ENCODE data around the gene ATG2A. TPM values are rescaled to one million over a fixed set of nuclear protein-coding genes. Genes with fewer than 3 reads are reported as not detected.

ATG2A gene
- polyA plus RNA-seq, 2 donors = 10.4 to 11.4 TPM

DNA sequence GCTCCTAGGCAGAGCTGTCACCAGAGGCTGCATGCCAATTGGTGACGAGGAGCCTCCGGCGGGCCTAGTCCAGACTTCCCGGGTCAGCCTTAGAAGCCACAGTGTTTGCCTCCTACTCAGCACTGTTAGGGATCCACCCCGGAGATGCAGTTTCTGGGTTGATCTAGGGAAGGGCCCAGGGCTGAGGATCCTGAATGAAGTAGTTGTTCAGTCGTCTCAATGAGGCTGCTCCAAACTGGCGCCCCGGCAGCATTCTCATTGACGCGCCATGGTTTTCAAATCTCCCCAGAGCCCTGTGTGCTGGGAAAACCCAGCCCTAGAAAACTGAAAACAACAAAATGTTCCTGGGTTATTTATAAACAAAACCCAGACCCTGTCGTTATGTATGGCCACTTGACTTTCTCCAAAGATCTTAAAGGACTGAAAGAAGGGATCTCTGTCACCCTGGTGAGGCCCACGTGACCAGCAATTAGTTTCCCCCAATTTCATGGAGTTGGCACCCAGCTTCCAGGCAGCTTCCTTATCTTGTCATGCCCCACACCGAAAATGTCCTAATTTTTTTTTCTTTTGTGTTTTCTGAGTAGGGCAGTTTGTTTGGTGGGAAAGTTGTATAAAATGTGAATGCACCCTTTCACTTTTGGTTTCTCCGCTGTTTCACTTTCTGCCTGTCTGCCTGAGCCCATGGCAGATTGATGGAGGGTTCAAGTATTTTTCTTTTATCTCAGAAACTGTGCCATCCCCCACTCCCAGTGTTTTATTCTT, 36.6 kb downstream of the ATG2A start:
- 75 to 76% methylated on average over 14 of the region's 14 CpGs for WGBS, 2 donors
- Histone ChIP-seq H3K4me1 (ENCODE audit: control insufficient read depth in 2 of 2, insufficient read depth in 2 of 2, low read length in 1 of 2) (peaks cover 4 to 23% of the 10 kb centered on the region in 2 donors), H3K36me3 (ENCODE audit: control insufficient read depth in 2 of 2, insufficient read depth in 2 of 2, low read length in 1 of 2) (no peaks in the 10 kb centered on the region), H3K4me3 (ENCODE audit: low read depth in 1 of 2, low read length in 2 of 2) (no peak overlapping the region), H3K9me3 (ENCODE audit: control insufficient read depth in 2 of 2, insufficient read depth in 1 of 2, low read depth in 1 of 2, low read length in 1 of 2) (no peaks in the 10 kb centered on the region), H3K27me3 (ENCODE audit: control insufficient read depth in 1 of 2, insufficient read depth in 2 of 2, low read length in 2 of 2) (no peaks in the 10 kb centered on the region), H3K27ac (ENCODE audit: low read depth in 2 of 2, low read length in 1 of 2) (peak overlapping the region in 1 of 2 donors; percentile 52)

DNA sequence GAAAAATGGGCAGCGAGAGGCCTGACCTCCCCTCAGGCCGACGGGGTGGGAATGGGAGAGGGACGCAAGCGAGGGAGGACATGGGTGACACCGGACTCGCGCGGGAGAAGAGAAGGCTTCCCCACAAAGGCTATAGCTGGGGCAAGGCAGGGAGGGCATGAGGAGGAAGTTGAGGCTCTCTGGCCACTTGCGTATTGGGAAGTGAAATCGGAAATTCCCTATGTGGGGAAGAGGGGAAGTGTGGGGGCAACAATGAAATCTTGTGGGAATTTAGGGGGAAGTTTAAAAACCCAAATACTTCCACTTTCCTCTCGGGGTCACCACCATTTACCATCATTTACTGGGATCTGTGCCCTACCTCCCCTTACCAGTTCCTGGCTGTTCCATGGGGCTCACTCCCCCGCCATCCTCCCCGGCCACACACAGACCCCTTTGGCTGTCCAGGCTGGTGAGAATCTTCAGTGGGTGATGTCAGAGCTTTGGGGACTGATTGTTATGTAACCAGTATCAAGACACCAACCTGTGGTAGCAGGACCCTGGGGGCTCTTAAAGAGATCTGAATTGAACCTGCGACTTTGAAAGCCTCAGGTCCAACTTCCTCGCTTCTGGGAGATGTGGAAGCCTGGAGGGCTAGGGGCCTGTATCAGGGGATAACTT, 37.6 kb downstream of the ATG2A start:
- 18 to 19% methylated on average over 16 of the region's 16 CpGs for WGBS, 2 donors
- H3K36me3 ChIP-seq (ENCODE audit: control insufficient read depth in 2 of 2, insufficient read depth in 2 of 2, low read length in 1 of 2) = peaks cover 0 to 2% of the 10 kb centered on the region in 2 donors

DNA sequence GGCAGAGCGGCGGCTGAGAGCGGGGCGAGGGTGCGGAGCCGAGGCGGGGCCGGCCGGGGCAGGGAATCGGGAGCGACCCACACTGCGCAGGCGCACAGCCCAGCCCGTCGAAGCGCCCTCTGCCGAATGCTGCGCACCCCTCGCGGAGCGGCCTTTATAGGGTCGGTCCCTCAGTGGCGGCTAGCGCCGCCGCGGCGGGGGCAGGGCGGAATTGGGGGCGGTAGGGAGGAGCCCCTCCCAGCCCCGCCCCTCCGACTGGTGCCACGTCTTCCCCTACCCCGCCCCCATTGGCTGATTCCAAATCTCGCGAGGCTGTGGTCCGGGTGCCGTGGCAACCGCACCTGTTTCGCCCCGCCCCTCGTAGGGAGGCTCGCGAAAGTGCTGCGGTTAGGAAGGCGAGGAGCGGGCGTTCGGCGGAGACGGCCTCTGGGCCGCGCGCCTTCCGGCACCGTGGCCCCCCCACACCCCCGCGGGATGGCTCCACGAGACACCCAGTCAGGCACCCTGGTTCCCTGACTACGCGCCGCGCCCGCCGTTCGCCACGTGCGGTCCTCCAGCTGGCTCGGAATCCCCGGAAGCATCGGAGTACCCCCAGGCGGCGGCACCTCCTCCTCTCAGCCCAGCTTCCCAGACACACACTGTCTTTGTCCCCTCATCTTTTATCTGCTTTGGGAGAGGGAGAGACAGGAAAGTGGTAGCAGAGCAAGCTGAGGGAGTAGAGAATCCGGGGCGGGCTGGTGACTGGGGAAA, 38.3 kb downstream of the ATG2A start, which contains the start of gene EHD1:
EHD1 (minus strand) TSS at position 128 of the 750 bp plus-strand sequence. CDS start 157 bp downstream, outside the sequence.
- Histone ChIP-seq H3K36me3 (ENCODE audit: control insufficient read depth in 2 of 2, insufficient read depth in 2 of 2, low read length in 1 of 2) (peaks cover 0 to 4% of the 10 kb centered on the region in 2 donors), H3K27ac (ENCODE audit: low read depth in 2 of 2, low read length in 1 of 2) (peak within 1 kb of the TSS; percentile 89 to 90), H3K4me3 (ENCODE audit: low read depth in 1 of 2, low read length in 2 of 2) (peak within 1 kb of the TSS; percentile 77 to 97), H3K9me3 (ENCODE audit: control insufficient read depth in 2 of 2, insufficient read depth in 1 of 2, low read depth in 1 of 2, low read length in 1 of 2) (no peaks in the 10 kb centered on the region), H3K4me1 (ENCODE audit: control insufficient read depth in 2 of 2, insufficient read depth in 2 of 2, low read length in 1 of 2) (peaks cover 4 to 23% of the 10 kb centered on the region in 2 donors), H3K27me3 (ENCODE audit: control insufficient read depth in 1 of 2, insufficient read depth in 2 of 2, low read length in 2 of 2) (no peaks in the 10 kb centered on the region)
- 0% methylated on average over 62 to 75 of the region's 75 CpGs for WGBS, 2 donors

More for the DNA sequence above, 37.6 kb downstream of the ATG2A start:
- peaks cover 4 to 23% of the 10 kb centered on the region in 2 donors for H3K4me1 ChIP-seq (ENCODE audit: control insufficient read depth in 2 of 2, insufficient read depth in 2 of 2, low read length in 1 of 2)
- H3K27me3 ChIP-seq (ENCODE audit: control insufficient read depth in 1 of 2, insufficient read depth in 2 of 2, low read length in 2 of 2) = no peaks in the 10 kb centered on the region
- H3K9me3 ChIP-seq (ENCODE audit: control insufficient read depth in 2 of 2, insufficient read depth in 1 of 2, low read depth in 1 of 2, low read length in 1 of 2) = no peaks in the 10 kb centered on the region
- peak overlapping the region; percentile 77 to 88 for H3K4me3 ChIP-seq (ENCODE audit: low read depth in 1 of 2, low read length in 2 of 2)
- peak overlapping the region; percentile 87 to 89 for H3K27ac ChIP-seq (ENCODE audit: low read depth in 2 of 2, low read length in 1 of 2)

DNA sequence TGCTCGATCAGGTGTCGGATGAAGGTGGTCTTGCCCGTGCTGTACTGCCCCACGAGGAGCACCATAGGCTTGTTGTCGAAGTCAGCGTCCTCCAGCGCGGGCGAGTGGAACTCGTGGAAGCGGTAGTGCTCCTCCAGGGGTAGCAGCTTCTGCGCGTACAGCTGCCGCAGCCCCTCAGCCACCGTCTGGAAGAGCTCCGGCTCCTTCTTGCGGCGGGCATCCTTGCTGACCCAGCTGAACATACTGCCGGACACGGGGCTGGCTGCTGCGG, 38.9 kb downstream of the ATG2A start:
- WGBS, 2 donors = 0% methylated on average over 21 of the region's 21 CpGs
- H3K27me3 ChIP-seq (ENCODE audit: control insufficient read depth in 1 of 2, insufficient read depth in 2 of 2, low read length in 2 of 2) = no peaks in the 10 kb centered on the region

DNA sequence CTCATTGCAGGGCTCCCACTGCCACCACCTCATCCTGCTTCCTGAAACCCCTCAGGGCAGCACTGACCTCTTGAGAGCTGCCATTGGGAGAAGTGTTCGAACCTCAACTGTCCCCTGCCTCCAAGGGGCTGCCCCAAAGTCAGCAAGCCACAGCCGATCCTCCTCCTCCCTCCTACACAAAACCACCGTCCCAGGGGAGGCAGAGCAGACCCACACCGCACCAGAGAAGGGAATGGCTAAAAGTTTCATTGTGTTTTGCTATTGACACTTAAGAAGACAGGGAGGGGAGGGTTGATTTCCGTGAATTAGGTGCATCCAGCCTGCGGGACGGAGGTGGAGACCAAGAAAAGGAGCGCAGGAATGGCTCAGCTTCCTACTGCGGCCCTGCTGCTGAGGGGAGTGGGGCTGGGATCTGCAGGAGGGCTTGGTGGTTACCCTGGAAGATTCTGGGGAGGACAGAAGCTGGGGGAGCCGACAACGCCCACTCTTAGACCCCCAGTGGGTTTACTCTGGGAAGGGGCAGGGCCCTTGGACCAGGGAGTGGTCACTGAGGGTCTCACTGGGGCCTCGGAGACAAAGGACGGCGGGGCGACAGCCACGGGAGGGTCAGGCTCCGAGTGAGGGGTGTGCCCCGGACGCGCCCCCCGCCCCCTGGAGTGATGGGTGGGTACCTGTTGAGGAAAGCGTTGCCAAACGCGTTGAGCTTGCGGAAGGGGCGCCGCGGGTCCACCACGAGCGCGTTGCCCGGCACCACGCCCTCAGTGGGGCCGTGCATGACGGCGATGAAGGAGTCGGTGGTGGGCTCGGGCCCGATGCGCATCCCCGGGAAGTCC, 39.4 kb downstream of the ATG2A start:
- Histone ChIP-seq H3K36me3 (ENCODE audit: control insufficient read depth in 2 of 2, insufficient read depth in 2 of 2, low read length in 1 of 2) (peaks cover under 1 to 13% of the 10 kb centered on the region in 2 donors), H3K9me3 (ENCODE audit: control insufficient read depth in 2 of 2, insufficient read depth in 1 of 2, low read depth in 1 of 2, low read length in 1 of 2) (no peaks in the 10 kb centered on the region), H3K27ac (ENCODE audit: low read depth in 2 of 2, low read length in 1 of 2) (peak overlapping the region; percentile 84 to 90), H3K27me3 (ENCODE audit: control insufficient read depth in 1 of 2, insufficient read depth in 2 of 2, low read length in 2 of 2) (no peaks in the 10 kb centered on the region), H3K4me3 (ENCODE audit: low read depth in 1 of 2, low read length in 2 of 2) (peak overlapping the region; percentile 77 to 97), H3K4me1 (ENCODE audit: control insufficient read depth in 2 of 2, insufficient read depth in 2 of 2, low read length in 1 of 2) (peaks cover 4 to 23% of the 10 kb centered on the region in 2 donors)
- 0 to 2% methylated on average over 41 of the region's 41 CpGs for WGBS, 2 donors

More for the DNA sequence above, 38.9 kb downstream of the ATG2A start:
- Histone ChIP-seq H3K36me3 (ENCODE audit: control insufficient read depth in 2 of 2, insufficient read depth in 2 of 2, low read length in 1 of 2) (peaks cover 0 to 7% of the 10 kb centered on the region in 2 donors), H3K4me3 (ENCODE audit: low read depth in 1 of 2, low read length in 2 of 2) (peak overlapping the region; percentile 77 to 97), H3K9me3 (ENCODE audit: control insufficient read depth in 2 of 2, insufficient read depth in 1 of 2, low read depth in 1 of 2, low read length in 1 of 2) (no peaks in the 10 kb centered on the region), H3K4me1 (ENCODE audit: control insufficient read depth in 2 of 2, insufficient read depth in 2 of 2, low read length in 1 of 2) (peaks cover 4 to 23% of the 10 kb centered on the region in 2 donors), H3K27ac (ENCODE audit: low read depth in 2 of 2, low read length in 1 of 2) (peak overlapping the region; percentile 84 to 90)

DNA sequence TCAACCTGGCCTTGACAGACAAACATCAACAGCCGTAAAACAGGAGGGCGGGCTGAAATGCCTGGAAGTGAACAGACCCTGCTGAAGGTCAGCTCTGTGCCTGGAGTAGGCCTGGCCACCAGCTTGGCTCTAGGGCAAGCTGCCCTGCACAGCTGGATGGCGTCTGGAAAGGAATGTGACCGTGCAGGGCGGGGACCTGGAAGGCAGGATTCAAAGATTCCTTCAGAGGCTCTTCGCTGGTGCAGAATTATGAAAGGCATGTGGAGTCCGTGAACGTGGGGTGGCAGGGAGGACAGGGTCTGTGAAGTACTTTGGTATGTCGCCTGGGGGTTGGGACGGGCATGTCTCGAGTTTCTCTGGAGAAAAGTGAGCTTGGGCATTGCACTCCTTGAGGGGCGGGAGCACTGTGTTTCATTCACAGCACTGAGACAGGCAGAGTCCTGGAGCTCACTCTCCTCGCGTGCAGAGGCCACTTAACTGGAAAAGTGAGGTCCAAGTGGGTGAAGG, 40.1 kb downstream of the ATG2A start:
- Histone ChIP-seq H3K27ac (ENCODE audit: low read depth in 2 of 2, low read length in 1 of 2) (peak overlapping the region; percentile 84 to 90), H3K9me3 (ENCODE audit: control insufficient read depth in 2 of 2, insufficient read depth in 1 of 2, low read depth in 1 of 2, low read length in 1 of 2) (no peaks in the 10 kb centered on the region), H3K36me3 (ENCODE audit: control insufficient read depth in 2 of 2, insufficient read depth in 2 of 2, low read length in 1 of 2) (peaks cover 2 to 15% of the 10 kb centered on the region in 2 donors), H3K27me3 (ENCODE audit: control insufficient read depth in 1 of 2, insufficient read depth in 2 of 2, low read length in 2 of 2) (no peaks in the 10 kb centered on the region), H3K4me3 (ENCODE audit: low read depth in 1 of 2, low read length in 2 of 2) (peak overlapping the region; percentile 77 to 97), H3K4me1 (ENCODE audit: control insufficient read depth in 2 of 2, insufficient read depth in 2 of 2, low read length in 1 of 2) (peaks cover 4 to 23% of the 10 kb centered on the region in 2 donors)
- 11 to 14% methylated on average over 14 of the region's 14 CpGs for WGBS, 2 donors

DNA sequence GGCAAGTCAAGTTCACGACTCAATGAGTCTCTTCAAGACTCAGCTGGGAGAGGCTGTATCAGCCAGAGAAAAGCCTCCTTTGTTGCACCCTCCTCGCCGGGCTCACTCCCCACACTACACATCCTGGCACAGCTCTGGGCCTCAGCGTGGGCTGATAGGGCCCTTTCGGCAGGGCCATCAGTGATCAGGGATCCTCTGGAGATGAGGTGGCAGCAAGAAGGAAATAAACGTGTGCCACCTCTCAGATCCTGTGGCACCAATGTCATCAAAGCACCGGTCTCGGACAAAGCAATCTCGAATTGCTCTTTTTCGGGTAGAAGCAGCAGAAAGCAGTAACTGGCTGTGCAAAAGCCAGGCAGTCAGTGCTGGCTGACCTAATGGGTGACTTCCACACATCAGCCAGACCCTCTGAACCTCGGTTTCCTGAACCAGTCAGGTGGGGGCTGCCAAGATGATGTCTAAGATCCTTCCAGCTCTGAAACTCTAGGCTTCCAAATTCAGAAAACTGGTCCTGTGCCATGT, 40.7 kb downstream of the ATG2A start:
- no peaks in the 10 kb centered on the region for H3K27me3 ChIP-seq (ENCODE audit: control insufficient read depth in 1 of 2, insufficient read depth in 2 of 2, low read length in 2 of 2)
- 31 to 37% methylated on average over 11 of the region's 11 CpGs for WGBS, 2 donors
- H3K27ac ChIP-seq (ENCODE audit: low read depth in 2 of 2, low read length in 1 of 2) = peak overlapping the region; percentile 84 to 90
- no peaks in the 10 kb centered on the region for H3K9me3 ChIP-seq (ENCODE audit: control insufficient read depth in 2 of 2, insufficient read depth in 1 of 2, low read depth in 1 of 2, low read length in 1 of 2)
- H3K36me3 ChIP-seq (ENCODE audit: control insufficient read depth in 2 of 2, insufficient read depth in 2 of 2, low read length in 1 of 2) = peaks cover 2 to 19% of the 10 kb centered on the region in 2 donors
- H3K4me3 ChIP-seq (ENCODE audit: low read depth in 1 of 2, low read length in 2 of 2) = peak overlapping the region; percentile 77 to 97
- H3K4me1 ChIP-seq (ENCODE audit: control insufficient read depth in 2 of 2, insufficient read depth in 2 of 2, low read length in 1 of 2) = peaks cover 4 to 26% of the 10 kb centered on the region in 2 donors

DNA sequence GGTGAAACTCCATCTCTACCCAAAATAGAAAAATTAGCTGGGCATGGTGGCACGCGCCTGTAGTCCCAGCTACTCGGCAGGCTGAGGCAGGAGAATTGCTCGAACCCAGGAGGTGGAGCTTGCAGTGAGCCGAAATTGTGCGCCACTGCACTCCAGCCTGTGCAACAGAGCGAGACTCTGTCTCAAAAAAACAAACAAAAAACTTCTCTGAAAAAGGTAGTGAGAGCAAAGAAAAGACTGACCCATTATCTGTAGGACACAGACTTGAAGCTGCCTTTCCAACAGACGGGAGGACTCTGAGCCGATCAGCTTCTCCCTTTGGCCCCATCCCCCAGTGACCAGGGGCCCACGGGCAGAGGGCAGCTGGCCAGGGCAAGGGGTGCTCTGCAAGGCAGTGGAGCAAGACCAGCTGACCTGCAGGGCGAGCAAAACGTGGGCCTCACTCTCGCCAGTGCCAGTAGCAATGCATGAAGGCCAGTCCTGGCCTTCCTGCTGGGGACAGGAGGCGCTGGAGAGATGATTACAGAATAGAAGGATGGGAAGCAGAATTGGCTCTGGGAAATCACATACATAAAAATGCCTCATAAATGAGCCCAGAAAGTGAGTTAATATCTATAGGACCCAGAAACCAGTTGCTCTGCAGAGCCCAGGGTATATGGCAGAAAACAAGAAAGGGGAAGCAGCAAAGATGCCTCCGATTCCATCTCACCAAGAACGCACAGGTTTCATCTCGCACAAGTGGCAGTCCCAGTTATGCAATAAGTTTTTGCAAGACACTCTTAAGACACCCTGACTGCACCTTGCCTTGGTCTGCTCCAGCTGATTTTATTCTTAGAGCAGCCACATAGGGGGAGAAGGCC, 41.4 kb downstream of the ATG2A start:
- H3K27ac ChIP-seq (ENCODE audit: low read depth in 2 of 2, low read length in 1 of 2) = peak overlapping the region; percentile 84 to 90
- 65 to 67% methylated on average over 17 of the region's 17 CpGs for WGBS, 2 donors
- peak overlapping the region; percentile 77 to 97 for H3K4me3 ChIP-seq (ENCODE audit: low read depth in 1 of 2, low read length in 2 of 2)
- peaks cover 2 to 22% of the 10 kb centered on the region in 2 donors for H3K36me3 ChIP-seq (ENCODE audit: control insufficient read depth in 2 of 2, insufficient read depth in 2 of 2, low read length in 1 of 2)
- no peaks in the 10 kb centered on the region for H3K9me3 ChIP-seq (ENCODE audit: control insufficient read depth in 2 of 2, insufficient read depth in 1 of 2, low read depth in 1 of 2, low read length in 1 of 2)
- no peaks in the 10 kb centered on the region for H3K27me3 ChIP-seq (ENCODE audit: control insufficient read depth in 1 of 2, insufficient read depth in 2 of 2, low read length in 2 of 2)
- H3K4me1 ChIP-seq (ENCODE audit: control insufficient read depth in 2 of 2, insufficient read depth in 2 of 2, low read length in 1 of 2) = peaks cover 10 to 32% of the 10 kb centered on the region in 2 donors
